Duodenal mucosa (tissue), 2 donors: ENCODE results near the gene TPI1.

Experiments
- H3K27ac ChIP-seq: one replicate; pipeline ENCODE4 v1.7.0; 2013; ENCODE audit warnings: low read depth, low read length
- H3K27me3 ChIP-seq, 2 donors: one replicate each; pipeline ENCODE4 v1.7.0; 2013; ENCODE audit warnings: low read length in 2 of 2, control low read depth in 1 of 2; ENCODE audit not compliant: insufficient read depth in 2 of 2, control insufficient read depth in 1 of 2
- H3K36me3 ChIP-seq, 2 donors: one replicate each; pipeline ENCODE4 v1.7.0; 2013; ENCODE audit warnings: low read length in 2 of 2, control low read depth in 1 of 2; ENCODE audit not compliant: insufficient read depth in 2 of 2, control insufficient read depth in 1 of 2
- H3K4me1 ChIP-seq, 2 donors: one replicate each; pipeline ENCODE4 v1.7.0; 2013; ENCODE audit warnings: low read length in 2 of 2, control low read depth in 1 of 2; ENCODE audit not compliant: insufficient read depth in 2 of 2, control insufficient read depth in 1 of 2
- H3K4me3 ChIP-seq, 2 donors: one replicate each; pipeline ENCODE4 v1.7.0; 2013; ENCODE audit warnings: low read length in 2 of 2, low read depth in 1 of 2
- H3K9ac ChIP-seq, 2 donors: one replicate each; pipeline ENCODE4 v1.7.0; 2013; ENCODE audit warnings: low read length in 2 of 2, low read depth in 1 of 2
- H3K9me3 ChIP-seq, 2 donors: one replicate each; pipeline ENCODE4 v1.7.0; 2013; ENCODE audit warnings: low read length in 2 of 2, control low read depth in 1 of 2; ENCODE audit not compliant: control insufficient read depth in 1 of 2

TPI1 gene

GRCh38 chr12:6823182-6824084, 43.9 kb upstream of the TPI1 start:
- H3K9ac ChIP-seq, result no peak overlapping the region
- H3K27ac ChIP-seq, result no peak overlapping the region
- H3K27me3 ChIP-seq, result peaks cover 33 to 49% of the 10 kb centered on the region in 2 donors
- H3K4me3 ChIP-seq, result no peak overlapping the region
- H3K9me3 ChIP-seq, result no peaks in the 10 kb centered on the region
- peaks cover 11 to 27% of the 10 kb centered on the region in 2 donors for H3K4me1 ChIP-seq
- no peaks in the 10 kb centered on the region for H3K36me3 ChIP-seq

- peaks cover 34 to 49% of the 10 kb centered on the region in 2 donors for H3K27me3 ChIP-seq
- H3K9ac ChIP-seq, result no peak overlapping the region
- H3K27ac ChIP-seq, result no peak overlapping the region
- no peaks in the 10 kb centered on the region for H3K36me3 ChIP-seq
- H3K9me3 ChIP-seq, result no peaks in the 10 kb centered on the region
- peaks cover 11 to 32% of the 10 kb centered on the region in 2 donors for H3K4me1 ChIP-seq
- H3K4me3 ChIP-seq, result no peak overlapping the region
These were observed 43.1 kb upstream of the TPI1 start for GRCh38 chr12:6824085-6824775.

GRCh38 chr12:6824901-6825381, 42.4 kb upstream of the TPI1 start:
- H3K9ac ChIP-seq, result no peak overlapping the region
- H3K27me3 ChIP-seq, result peaks cover 36 to 44% of the 10 kb centered on the region in 2 donors
- H3K4me1 ChIP-seq, result peaks cover 16 to 39% of the 10 kb centered on the region in 2 donors
- H3K36me3 ChIP-seq, result no peaks in the 10 kb centered on the region
- H3K27ac ChIP-seq, result no peak overlapping the region
- H3K9me3 ChIP-seq, result no peaks in the 10 kb centered on the region
- no peak overlapping the region for H3K4me3 ChIP-seq

GRCh38 chr12:6825398-6826124, 41.8 kb upstream of the TPI1 start:
- no peak overlapping the region for H3K27ac ChIP-seq
- no peaks in the 10 kb centered on the region for H3K9me3 ChIP-seq
- H3K4me3 ChIP-seq, result peak overlapping the region in 1 of 2 donors; percentile 32
- peaks cover 33 to 38% of the 10 kb centered on the region in 2 donors for H3K27me3 ChIP-seq
- H3K4me1 ChIP-seq, result peaks cover 16 to 43% of the 10 kb centered on the region in 2 donors
- H3K9ac ChIP-seq, result no peak overlapping the region
- H3K36me3 ChIP-seq, result no peaks in the 10 kb centered on the region

- Histone ChIP-seq H3K27me3 (peaks cover 29 to 33% of the 10 kb centered on the region in 2 donors), H3K36me3 (no peaks in the 10 kb centered on the region), H3K27ac (no peak overlapping the region), H3K4me3 (no peak overlapping the region), H3K9ac (no peak overlapping the region), H3K9me3 (no peaks in the 10 kb centered on the region), H3K4me1 (peaks cover 10 to 39% of the 10 kb centered on the region in 2 donors)
These were observed 41.1 kb upstream of the TPI1 start for GRCh38 chr12:6826125-6826733.

GRCh38 chr12:6826734-6827436, 40.4 kb upstream of the TPI1 start:
- no peak overlapping the region for H3K4me3 ChIP-seq
- peak overlapping the region in 1 of 2 donors; percentile 14 for H3K9ac ChIP-seq
- no peaks in the 10 kb centered on the region for H3K9me3 ChIP-seq
- H3K4me1 ChIP-seq, result peaks cover 9 to 36% of the 10 kb centered on the region in 2 donors
- no peak overlapping the region for H3K27ac ChIP-seq
- H3K27me3 ChIP-seq, result peaks cover 25 to 31% of the 10 kb centered on the region in 2 donors
- peaks cover 0 to 4% of the 10 kb centered on the region in 2 donors for H3K36me3 ChIP-seq

GRCh38 chr12:6827437-6827911, 39.9 kb upstream of the TPI1 start:
- Histone ChIP-seq H3K27me3 (peaks cover 19 to 25% of the 10 kb centered on the region in 2 donors), H3K4me1 (peaks cover 5 to 33% of the 10 kb centered on the region in 2 donors), H3K27ac (no peak overlapping the region), H3K9me3 (no peaks in the 10 kb centered on the region), H3K9ac (no peak overlapping the region), H3K36me3 (peaks cover 0 to 4% of the 10 kb centered on the region in 2 donors), H3K4me3 (no peak overlapping the region)

GRCh38 chr12:6827982-6828780, 39.1 kb upstream of the TPI1 start, which contains the start of gene P3H3:
Gene P3H3 (plus strand): TSS chr12:6828407. CDS start chr12:6828441, 34 bp downstream.
- Histone ChIP-seq H3K9me3 (no peaks in the 10 kb centered on the region), H3K27ac (no peak within 1 kb of the TSS), H3K4me1 (peaks cover 5 to 33% of the 10 kb centered on the region in 2 donors), H3K4me3 (peak within 1 kb of the TSS; percentile 83 to 86), H3K27me3 (peaks cover 14 to 18% of the 10 kb centered on the region in 2 donors), H3K9ac (peak within 1 kb of the TSS; percentile 67 to 84), H3K36me3 (peaks cover 0 to 4% of the 10 kb centered on the region in 2 donors)
